ENCODE measurements around the gene CYFIP1.

Gene CYFIP1

DNA sequence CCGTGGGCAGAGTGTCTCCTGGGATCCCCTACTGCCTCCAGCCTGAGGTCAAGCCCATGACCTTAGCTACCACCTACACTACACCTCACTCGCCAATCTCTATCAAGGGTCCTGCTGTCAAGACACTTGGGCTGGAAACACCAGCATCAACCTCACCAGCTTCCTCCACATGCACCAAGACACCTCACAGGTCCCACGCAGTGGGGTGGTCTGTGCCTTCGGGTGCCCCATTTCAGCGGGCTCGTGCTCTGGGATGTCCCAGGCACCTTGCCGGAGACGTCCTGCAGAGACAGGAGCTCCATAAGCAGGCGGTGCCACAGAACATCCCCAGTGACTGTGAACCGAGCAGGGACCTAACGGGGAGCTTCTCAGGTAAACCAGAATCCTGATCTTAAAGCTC, 20.0 kb downstream of the CYFIP1 start:
- no peak overlapping the region for H3K4me3 ChIP-seq (ENCODE audit: low read depth, low read length)
- TF ChIP-seq, protein P1, sequence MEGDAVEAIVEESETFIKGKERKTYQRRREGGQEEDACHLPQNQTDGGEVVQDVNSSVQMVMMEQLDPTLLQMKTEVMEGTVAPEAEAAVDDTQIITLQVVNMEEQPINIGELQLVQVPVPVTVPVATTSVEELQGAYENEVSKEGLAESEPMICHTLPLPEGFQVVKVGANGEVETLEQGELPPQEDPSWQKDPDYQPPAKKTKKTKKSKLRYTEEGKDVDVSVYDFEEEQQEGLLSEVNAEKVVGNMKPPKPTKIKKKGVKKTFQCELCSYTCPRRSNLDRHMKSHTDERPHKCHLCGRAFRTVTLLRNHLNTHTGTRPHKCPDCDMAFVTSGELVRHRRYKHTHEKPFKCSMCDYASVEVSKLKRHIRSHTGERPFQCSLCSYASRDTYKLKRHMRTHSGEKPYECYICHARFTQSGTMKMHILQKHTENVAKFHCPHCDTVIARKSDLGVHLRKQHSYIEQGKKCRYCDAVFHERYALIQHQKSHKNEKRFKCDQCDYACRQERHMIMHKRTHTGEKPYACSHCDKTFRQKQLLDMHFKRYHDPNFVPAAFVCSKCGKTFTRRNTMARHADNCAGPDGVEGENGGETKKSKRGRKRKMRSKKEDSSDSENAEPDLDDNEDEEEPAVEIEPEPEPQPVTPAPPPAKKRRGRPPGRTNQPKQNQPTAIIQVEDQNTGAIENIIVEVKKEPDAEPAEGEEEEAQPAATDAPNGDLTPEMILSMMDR (IDR thresholded peaks at IDR 0.05; ENCODE audit: borderline replicate concordance, insufficient read depth, low read depth, low read length), result no peak

DNA sequence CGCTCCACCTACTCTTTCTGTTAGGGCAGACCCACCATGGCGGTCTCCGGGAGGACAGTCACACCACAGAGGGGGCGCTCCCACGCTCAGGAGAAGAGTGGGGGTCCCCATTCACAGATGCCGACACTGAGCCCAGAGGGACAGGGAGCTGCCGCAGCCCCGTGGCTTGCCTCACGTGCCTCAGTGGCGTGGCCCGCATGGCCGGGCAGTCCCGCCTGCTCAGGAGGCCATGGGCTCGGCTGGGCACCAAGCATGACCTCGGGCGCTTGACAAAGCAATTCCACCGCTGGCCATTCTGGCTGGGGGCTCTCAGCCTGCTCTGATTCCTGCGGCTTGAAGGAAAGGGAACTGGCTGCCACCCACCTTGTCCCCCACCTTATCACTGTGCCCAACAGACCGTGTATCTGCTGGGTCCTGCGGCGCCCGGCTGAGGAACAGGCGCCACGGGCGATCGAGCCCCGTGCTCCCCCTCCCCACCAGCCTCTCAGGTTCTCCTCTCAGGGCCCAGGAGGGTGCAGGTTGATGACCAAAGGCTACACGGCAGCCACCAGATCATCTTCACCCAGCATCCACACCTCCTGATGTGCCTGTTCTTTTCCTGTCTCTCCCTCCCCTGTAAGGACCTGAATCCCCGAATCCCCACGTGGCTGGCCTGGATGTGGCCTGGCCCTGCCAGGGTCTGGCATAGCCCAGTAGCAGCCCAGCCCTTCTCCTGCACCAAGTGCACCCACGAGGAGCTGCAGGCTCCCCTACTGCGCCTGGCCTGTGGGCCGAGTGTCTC, 20.7 kb downstream of the CYFIP1 start:
- no peak overlapping the region for H3K4me3 ChIP-seq (ENCODE audit: low read depth, low read length)
- TF ChIP-seq, protein P1 (IDR thresholded peaks at IDR 0.05; ENCODE audit: borderline replicate concordance, insufficient read depth, low read depth, low read length), result no peak

DNA sequence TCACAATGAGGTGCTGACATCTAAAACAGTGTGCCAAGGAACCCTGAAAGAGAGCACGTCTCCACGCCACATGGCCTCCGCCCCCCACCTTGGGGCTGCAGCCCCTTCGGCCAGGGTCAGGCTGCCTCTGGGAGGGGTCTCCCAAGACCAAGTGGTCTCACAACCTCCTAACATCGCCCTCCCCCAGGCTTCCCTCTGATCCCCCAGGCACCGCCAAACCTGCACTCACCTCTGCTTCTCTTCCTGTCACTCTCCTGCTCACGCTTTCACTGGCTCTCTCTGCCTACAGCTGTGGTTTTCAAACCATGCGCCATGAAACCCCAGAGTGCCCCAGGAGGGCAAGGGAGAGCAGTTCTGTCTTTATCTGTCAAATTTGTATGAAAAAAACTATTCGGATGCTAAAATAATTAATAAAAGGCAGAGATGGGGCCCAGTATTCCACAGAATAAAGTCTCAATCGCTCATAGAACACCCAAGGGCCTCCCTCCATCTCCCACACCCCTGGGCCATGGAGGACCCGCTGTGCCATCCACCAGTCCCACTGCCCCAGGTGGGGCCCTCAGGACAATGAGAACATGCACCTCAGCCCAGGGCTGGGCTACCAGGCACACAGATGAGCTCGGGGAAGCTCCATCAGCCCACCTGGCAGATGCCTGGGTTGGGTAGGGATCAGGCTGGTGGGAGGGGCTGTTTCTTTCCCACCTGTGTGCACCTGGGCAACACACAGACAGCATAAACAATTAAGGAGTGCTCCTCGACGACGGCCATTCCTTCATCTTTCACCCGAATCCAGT, 21.5 kb downstream of the CYFIP1 start:
- TF ChIP-seq, protein P1 (IDR thresholded peaks at IDR 0.05; ENCODE audit: borderline replicate concordance, insufficient read depth, low read depth, low read length), result no peak
- H3K4me3 ChIP-seq (ENCODE audit: low read depth, low read length), result no peak overlapping the region

DNA sequence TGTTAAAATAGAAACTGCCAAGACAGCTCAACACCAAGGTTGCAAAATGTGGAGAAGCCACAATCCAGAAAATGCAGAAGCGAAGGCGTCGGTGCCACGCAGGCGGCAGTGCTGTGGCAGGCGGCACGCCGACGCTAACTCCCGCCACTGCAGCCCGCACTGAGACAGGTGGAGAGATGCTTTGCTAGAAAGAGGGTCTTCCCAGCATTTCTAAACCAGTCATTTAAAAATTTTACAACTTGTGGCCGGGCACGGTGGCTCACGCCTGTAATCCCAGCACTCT, 23.2 kb downstream of the CYFIP1 start:
- TF ChIP-seq, protein P1 (IDR thresholded peaks at IDR 0.05; ENCODE audit: borderline replicate concordance, insufficient read depth, low read depth, low read length), result no peak
- H3K4me3 ChIP-seq (ENCODE audit: low read depth, low read length), result no peak overlapping the region

DNA sequence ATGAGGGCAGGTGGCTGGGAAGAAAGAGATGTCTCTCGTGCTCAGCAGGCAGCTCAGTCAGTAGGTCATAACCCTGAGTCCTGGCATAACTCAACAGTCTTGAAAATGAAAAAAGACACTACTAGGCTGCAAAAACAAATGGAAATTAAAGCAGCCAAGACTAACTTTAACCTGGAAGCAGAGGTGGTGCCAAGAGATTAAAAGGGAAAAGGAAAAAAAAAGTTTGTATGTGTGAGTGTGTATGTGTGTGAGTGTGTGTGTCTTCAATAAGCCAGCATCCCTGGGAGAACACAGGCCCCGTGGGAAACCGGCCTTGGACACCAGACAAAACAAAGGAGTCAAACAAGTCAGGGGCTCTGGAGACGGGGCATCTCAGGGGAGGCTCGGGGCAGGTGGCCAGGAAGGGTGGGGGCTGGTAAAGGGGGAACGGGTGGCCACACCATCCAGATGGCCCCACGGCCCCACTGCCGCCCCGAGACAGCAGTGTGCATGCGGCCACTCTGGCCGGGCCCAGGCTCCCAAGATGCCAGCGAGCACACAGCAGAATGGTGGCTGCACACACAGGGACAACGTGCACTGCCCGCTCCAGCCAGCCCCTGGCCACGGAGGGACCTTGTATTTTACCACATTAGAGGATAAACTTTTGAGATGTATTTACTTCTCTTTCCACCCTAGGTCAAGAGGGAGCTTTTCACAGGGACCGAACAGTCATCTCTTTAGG, 23.8 kb downstream of the CYFIP1 start:
- TF ChIP-seq, protein P1 (IDR thresholded peaks at IDR 0.05; ENCODE audit: borderline replicate concordance, insufficient read depth, low read depth, low read length), result no peak
- no peak overlapping the region for H3K4me3 ChIP-seq (ENCODE audit: low read depth, low read length)

DNA sequence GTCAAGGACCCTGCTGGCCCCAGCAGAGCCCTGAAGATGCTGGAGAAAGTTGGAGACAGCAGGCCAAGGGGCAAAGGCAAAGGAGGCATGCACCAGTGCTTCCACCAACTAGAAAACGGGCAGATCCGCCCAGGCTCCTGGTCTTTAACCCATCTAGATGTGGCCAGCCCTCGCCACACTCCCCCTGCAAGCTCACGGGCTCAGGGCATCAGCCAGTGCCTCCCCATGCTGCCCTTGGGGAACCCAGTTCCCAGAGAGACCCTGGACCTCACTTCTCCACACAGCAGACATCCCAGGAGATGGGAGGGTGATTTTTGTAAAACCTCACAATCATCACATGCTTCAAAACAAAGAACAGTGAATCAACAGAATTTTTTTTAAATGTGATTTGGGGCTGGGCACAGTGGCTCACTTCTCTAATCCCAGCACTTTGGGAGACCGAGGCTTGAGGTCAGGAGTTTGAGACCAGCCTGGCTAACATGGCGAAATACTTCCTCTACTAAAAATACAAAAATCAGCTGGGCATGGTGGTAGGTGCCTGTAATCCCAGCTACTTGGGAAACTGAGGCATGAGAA, 24.5 kb downstream of the CYFIP1 start:
- TF ChIP-seq, protein P1 (IDR thresholded peaks at IDR 0.05; ENCODE audit: borderline replicate concordance, insufficient read depth, low read depth, low read length), result no peak
- no peak overlapping the region for H3K4me3 ChIP-seq (ENCODE audit: low read depth, low read length)
